ENCODE results near the gene PLEKHB1.

- TF ChIP-seq CTCF (IDR thresholded peaks at IDR 0.05; ENCODE audit: low read depth, low read length, missing input control) (no peak), EGR1 (IDR thresholded peaks at IDR 0.05; ENCODE audit: low read depth in 2 of 2) (no peak), NR2F2 (IDR thresholded peaks at IDR 0.05) (no peak), REST (IDR thresholded peaks at IDR 0.05) (no peak), ZBTB33 (IDR thresholded peaks at IDR 0.05) (no peak), TAF1 (conservative IDR thresholded peaks at IDR 0.05) (no peak), GABPA (IDR thresholded peaks at IDR 0.05 in 1 of 2, conservative IDR thresholded peaks at IDR 0.05 in 1 of 2) (no peak), RAD21 (IDR thresholded peaks at IDR 0.05) (no peak), JUND (IDR thresholded peaks at IDR 0.05) (no peak), YY1 (IDR thresholded peaks at IDR 0.05) (no peak), SP1 (IDR thresholded peaks at IDR 0.05) (no peak)
- TF ChIP-seq, protein P1, sequence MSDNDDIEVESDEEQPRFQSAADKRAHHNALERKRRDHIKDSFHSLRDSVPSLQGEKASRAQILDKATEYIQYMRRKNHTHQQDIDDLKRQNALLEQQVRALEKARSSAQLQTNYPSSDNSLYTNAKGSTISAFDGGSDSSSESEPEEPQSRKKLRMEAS (IDR thresholded peaks at IDR 0.05): no peak
- TF ChIP-seq, protein P2, sequence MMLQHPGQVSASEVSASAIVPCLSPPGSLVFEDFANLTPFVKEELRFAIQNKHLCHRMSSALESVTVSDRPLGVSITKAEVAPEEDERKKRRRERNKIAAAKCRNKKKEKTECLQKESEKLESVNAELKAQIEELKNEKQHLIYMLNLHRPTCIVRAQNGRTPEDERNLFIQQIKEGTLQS (IDR thresholded peaks at IDR 0.05): no peak
Observed at GRCh38 chr11:73647459-73648100, 1.2 kb downstream of the PLEKHB1 start.
